ENCODE data around the gene ROR1. TPM values are rescaled to one million over a fixed set of nuclear protein-coding genes. Genes with fewer than 3 reads are reported as not detected.

Gene ROR1
- total and polyA plus RNA-seq, 8 donors = 25.5 to 95.8 (median 83.0) TPM

DNA sequence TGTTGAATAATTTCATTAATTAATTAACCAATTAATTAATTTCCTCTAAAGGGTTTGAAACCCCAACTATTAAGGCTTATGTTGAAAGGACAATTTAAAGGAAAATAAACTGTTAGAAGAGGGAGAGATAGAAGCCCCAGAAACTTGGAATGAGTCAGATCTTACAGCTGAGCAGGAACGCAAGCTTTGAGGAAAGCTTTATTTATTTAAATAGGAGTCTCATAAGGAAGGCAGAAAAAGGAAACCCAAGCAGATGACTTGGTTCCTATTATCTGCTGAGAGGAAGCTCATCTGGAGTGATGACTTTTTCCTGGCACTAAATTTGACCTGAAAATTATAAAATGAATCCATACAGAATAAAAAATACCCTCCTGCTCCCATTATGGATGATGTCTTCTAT lies 105.1 kb downstream of the ROR1 start:
- no peak for DNase-seq

DNA sequence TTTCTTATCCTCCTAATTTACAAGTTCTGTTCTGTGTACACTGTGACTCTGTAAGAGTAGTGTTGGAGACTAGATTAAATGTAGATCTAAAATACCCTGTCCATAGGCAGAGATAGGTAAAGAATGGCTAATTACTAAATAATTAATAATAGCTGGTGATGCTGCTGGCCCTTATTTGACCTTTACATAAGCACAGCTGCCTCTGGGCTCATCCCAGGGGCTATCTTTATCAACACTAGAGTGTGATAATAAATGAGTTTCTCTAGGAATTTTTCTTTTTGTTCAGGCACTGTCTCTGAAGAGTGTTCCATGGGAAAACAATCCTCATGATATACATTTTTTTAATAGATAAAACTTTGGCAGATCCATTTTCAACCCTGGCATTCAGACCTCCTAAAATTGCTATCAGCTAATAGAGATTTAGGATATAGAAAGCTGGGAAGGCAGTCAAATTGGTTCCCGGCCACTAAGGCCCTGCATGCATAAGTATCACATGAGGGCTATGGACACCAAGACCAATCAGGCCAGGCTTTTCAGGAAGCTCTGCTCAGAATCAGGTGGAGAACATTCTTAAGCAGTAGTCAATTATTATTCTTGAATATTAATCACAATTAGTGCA lies 107.2 kb downstream of the ROR1 start:
- intact Hi-C loops (cut with DNase I) = no loop called here
- Histone ChIP-seq H3K4me1 (peaks cover 0 to 6% of the 10 kb centered on the region in 2 donors), H3K36me3 (no peaks in the 10 kb centered on the region), H3K27me3 (no peaks in the 10 kb centered on the region), H3K4me3 (no peak overlapping the region), H3K9me3 (no peaks in the 10 kb centered on the region), H3K27ac (no peak overlapping the region)
- DNase-seq = no peak
- ATAC-seq = no peak
- TF ChIP-seq, protein P1, sequence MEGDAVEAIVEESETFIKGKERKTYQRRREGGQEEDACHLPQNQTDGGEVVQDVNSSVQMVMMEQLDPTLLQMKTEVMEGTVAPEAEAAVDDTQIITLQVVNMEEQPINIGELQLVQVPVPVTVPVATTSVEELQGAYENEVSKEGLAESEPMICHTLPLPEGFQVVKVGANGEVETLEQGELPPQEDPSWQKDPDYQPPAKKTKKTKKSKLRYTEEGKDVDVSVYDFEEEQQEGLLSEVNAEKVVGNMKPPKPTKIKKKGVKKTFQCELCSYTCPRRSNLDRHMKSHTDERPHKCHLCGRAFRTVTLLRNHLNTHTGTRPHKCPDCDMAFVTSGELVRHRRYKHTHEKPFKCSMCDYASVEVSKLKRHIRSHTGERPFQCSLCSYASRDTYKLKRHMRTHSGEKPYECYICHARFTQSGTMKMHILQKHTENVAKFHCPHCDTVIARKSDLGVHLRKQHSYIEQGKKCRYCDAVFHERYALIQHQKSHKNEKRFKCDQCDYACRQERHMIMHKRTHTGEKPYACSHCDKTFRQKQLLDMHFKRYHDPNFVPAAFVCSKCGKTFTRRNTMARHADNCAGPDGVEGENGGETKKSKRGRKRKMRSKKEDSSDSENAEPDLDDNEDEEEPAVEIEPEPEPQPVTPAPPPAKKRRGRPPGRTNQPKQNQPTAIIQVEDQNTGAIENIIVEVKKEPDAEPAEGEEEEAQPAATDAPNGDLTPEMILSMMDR (IDR thresholded peaks at IDR 0.05) = no peak

More for the DNA sequence above, 105.1 kb downstream of the ROR1 start:
- no peaks in the 10 kb centered on the region for H3K27me3 ChIP-seq
- TF ChIP-seq, protein P1 (IDR thresholded peaks at IDR 0.05) = no peak
- H3K9me3 ChIP-seq = no peaks in the 10 kb centered on the region
- no peak overlapping the region for H3K27ac ChIP-seq
- intact Hi-C loops (cut with DNase I) = no loop called here
- H3K4me1 ChIP-seq = peaks cover 3 to 9% of the 10 kb centered on the region in 2 donors
- no peaks in the 10 kb centered on the region for H3K36me3 ChIP-seq
- ATAC-seq = no peak
- H3K4me3 ChIP-seq = no peak overlapping the region

- H3K4me3 ChIP-seq = no peak overlapping the region
- no peak for ATAC-seq
- no peak overlapping the region for H3K27ac ChIP-seq
- intact Hi-C loops (cut with DNase I) = no loop called here
- no peaks in the 10 kb centered on the region for H3K9me3 ChIP-seq
- TF ChIP-seq, protein P1 (IDR thresholded peaks at IDR 0.05) = no peak
- no peak for DNase-seq
- H3K27me3 ChIP-seq = no peaks in the 10 kb centered on the region
- H3K4me1 ChIP-seq = peaks cover 0 to 5% of the 10 kb centered on the region in 2 donors
- no peaks in the 10 kb centered on the region for H3K36me3 ChIP-seq
Measured at GRCh38 chr1:63882048-63882704, 108.4 kb downstream of the ROR1 start.

GRCh38 chr1:63883494-63884235 lies 109.8 kb downstream of the ROR1 start:
- DNase-seq (no peak), ATAC-seq (no peak)
- intact Hi-C loops (cut with DNase I) = no loop called here
- no peaks in the 10 kb centered on the region for H3K4me1 ChIP-seq
- no peak overlapping the region for H3K27ac ChIP-seq
- no peaks in the 10 kb centered on the region for H3K27me3 ChIP-seq
- no peaks in the 10 kb centered on the region for H3K9me3 ChIP-seq
- no peaks in the 10 kb centered on the region for H3K36me3 ChIP-seq
- TF ChIP-seq, protein P1 (IDR thresholded peaks at IDR 0.05) = no peak
- no peak overlapping the region for H3K4me3 ChIP-seq

DNA sequence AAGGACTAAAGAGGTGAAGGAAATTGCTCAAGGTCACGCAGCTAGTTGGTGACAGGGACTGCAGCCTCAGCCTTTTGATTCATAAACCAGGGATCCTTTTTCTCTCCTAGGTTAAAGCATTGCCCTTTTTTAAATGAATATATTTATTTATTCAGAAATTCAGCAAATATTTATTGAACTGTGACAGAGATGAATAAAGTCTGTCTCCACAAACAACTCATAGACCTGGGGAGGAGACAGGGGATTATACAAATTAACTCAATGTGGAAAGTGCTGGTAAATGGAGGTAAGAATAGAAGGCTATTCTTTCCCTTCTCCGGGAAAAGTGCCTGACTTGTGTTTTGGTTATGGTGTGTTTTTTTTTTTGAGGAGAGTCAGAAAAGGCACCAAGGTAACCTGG lies 110.7 kb downstream of the ROR1 start:
- intact Hi-C loops (cut with DNase I) = no loop called here
- H3K4me1 ChIP-seq = no peaks in the 10 kb centered on the region
- ATAC-seq (no peak), DNase-seq (no peak)
- TF ChIP-seq, protein P1 (IDR thresholded peaks at IDR 0.05) = no peak
- H3K36me3 ChIP-seq = no peaks in the 10 kb centered on the region
- H3K4me3 ChIP-seq = no peak overlapping the region
- H3K27me3 ChIP-seq = no peaks in the 10 kb centered on the region
- no peaks in the 10 kb centered on the region for H3K9me3 ChIP-seq
- H3K27ac ChIP-seq = no peak overlapping the region
